GM08714 (cell line): ENCODE results near the gene UBE2G2.

ENCODE experiments used
- H3K4me3 ChIP-seq: fragments of 200-500 bp; sonication (Bioruptor generic); 2 replicates; pipeline ENCODE4 v1.5.1; 2014; ENCODE audit warnings: mild to moderate bottlenecking, low read length, inconsistent platforms
- ZNF274 ChIP-seq: IDR thresholded peaks from 2 replicates; pipeline ENCODE4 v1.6.1; 2012; ENCODE audit warnings: mild to moderate bottlenecking, low read depth, low read length

The UBE2G2 gene

DNA sequence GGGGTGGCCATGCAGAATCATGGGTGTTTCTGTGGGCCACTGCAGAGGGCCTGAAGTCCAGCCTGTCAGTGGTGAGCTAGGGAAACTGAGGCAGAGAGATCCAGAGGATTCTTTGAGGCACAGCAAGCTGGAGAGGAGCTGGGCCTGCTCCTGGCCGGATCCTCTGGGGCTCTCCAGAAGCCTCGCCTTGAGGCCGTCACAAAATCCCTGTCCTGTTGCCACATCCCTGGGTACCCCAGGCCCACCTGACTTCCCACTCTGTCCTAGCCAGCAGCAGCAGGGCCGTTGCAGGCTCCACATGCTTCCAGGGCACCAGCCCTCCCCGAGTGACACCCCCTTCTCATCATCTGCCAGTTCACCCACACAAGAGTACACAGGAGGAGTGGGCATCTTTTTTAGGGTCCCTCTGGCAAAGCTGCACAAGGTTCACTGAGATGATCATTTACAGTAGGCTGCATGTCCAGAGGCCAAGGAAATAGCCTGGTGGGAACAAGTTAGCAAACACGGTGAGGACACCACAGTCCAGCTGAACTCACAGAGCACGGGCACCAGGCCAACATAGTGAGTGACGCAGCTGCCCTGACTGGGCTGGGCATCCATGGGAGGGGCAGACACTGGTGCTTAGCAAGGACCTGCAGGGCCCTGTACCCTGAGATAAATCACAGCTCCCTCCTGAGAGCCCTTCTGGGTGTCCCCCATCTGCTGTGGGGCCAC is 65.2 kb downstream of the UBE2G2 start:
- TF ChIP-seq ZNF274 = no peak
- no peak overlapping the region for H3K4me3 ChIP-seq

DNA sequence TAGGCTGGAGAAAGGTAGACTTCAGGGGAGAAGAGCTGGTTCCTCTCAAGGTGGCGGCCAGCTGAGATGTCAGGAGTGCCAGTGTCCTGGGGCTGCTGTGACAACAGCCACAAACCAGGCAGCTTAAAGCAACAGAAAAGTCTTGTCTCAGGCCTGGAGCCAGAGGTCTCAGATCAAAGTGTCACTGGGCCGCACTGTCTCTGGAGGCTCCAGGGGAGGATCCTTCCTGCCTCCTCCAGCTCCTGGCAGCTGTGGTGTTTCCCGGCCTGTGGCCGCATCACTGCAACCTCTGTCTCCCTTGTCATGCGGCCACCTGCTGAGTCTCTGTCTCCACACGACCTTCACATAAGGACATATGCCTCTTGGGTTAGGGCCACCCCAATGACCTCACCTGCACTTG is 65.8 kb downstream of the UBE2G2 start:
- TF ChIP-seq ZNF274 = no peak
- no peak overlapping the region for H3K4me3 ChIP-seq

DNA sequence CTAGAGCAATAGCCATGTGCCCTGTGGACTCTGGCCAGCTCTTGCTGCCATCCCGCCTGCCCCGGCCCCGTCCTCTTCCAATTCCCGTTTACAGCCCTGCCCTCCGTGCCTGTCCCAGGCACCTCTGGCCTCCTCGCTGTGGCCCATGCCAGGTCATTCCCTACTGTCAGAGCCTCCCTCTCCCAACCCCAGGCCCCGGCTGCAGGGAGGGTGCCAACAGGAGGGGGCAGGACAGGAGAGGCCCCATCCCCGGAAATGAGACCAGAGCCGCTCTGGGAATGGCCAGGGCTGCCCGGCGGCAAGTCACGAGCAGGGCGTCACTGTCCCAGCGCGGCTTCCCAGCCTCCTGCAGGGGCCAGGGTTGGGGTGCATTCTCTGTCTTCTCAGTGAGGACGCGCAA is 66.8 kb downstream of the UBE2G2 start:
- TF ChIP-seq ZNF274 = no peak
- no peak overlapping the region for H3K4me3 ChIP-seq

DNA sequence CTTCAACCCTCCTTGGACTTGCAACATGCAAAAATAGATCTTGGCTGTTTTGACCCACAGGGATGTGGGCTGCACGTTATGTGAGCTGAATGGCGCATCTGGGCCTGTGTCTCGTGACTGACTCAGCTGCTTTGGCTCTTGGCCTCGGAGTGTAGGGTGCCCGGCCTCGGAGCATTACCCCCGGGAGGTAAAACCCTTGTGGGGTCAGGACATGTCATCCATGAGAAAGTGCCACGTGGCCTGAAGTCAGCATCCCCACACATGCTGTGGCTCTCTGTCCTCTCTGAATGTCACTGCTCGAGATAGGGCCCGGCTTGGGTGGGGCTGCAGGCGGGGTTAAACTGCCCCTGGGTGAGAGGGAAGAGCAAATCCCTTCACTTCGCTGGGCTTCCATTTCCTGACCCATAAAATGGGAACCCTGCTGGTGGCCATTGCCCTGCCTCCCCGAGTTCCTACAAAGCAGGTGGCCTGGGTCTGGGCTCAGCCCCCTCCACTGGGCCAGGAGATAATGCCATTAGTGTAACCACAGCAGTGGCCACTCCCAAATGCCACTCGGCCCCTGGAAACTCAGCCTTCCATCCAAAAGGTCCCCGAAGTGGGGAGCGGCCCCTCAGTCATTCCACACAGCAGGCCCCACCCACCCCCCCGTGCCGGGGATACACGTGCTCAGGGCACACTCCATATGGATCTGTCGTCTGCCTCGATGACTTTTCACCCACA is 67.4 kb downstream of the UBE2G2 start:
- no peak overlapping the region for H3K4me3 ChIP-seq
- no peak for TF ChIP-seq ZNF274

DNA sequence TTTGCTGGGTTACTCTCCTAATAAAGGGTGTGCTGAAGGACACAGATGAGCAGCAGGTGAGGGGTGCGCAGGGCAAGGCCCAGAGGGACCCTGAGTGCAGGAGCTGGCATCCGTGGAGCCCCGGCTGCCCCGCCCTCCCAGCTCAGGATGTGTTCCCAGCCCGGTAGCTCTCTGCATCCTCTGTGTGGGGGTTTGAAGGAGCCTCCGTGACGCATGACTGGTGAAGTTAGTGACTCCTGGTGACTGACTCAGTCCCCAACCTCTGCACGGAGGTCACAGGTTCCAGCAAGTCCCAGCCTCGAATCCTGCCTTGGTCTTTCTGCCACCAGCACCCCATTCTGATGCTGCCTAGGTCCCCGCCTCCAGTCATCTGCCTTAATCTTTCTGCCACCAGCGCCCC is 68.7 kb downstream of the UBE2G2 start:
- no peak for TF ChIP-seq ZNF274
- no peak overlapping the region for H3K4me3 ChIP-seq

DNA sequence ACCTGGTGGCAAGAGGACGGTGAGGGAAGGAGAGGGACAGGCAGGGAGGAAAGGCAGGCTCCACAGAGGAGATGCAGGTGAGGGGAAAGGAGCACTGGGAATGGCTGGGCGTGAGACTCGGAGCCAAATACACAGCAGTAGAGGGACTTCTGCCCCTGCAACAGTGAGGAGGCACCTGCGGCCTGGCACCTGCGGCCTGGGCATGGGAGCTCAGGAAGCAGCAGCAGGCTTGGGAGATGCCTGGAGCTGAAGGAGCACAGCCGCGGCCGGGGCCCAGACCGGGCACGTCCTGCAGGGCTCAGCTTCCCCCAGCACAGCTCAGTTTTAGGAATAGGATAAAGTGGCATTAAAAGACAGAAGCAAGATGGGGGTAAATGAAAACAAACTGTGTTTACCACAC is 69.4 kb downstream of the UBE2G2 start:
- no peak for TF ChIP-seq ZNF274
- H3K4me3 ChIP-seq = no peak overlapping the region

DNA sequence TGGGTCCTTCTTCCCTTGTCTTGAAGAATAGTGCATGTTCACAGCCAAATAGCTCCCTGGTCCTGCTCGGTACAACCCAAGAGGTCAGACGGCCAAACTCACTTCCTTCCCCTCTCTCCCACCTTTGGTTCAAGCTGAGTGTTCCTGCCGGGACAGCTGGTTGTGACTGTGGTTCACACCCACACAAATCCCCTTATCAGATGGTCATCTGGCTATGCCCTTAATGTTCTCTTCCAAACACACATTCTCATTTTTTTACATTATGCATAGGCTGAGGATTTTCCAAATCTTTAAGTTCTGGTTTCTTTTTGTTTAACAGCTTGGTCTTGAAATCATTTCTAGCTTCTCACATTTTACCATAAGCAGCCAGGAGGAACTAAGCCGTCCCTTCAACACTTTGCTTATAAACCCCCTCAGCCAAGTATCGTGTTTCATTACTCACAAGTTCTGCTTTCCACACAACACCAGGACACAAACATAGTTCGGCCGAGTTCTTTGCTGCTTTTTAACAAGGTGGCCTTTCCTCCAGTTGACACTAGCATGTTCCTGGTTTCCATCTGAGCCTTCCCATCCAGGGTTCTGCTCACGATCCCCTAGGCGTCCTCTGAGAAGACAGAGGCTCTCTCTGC is 70.6 kb downstream of the UBE2G2 start:
- H3K4me3 ChIP-seq = no peak overlapping the region
- no peak for TF ChIP-seq ZNF274

DNA sequence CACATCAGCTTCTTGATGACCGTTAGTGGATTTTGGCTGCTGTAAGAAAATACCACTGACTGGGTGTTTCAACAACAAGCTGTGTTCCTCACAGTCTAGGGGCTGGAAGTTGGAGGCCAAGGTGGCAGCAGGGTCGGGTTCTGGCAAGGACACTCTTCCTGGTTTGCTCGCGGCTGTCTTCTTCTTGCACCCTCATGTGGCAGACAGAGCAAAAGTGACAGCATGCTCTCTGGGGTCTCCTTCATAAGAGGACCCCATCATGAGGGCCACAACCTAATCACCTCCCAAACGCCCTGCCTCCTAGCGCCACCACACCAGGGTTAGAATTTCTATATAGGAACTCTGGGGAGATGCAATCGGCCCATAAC is 71.6 kb downstream of the UBE2G2 start:
- no peak overlapping the region for H3K4me3 ChIP-seq
- TF ChIP-seq ZNF274 = no peak

DNA sequence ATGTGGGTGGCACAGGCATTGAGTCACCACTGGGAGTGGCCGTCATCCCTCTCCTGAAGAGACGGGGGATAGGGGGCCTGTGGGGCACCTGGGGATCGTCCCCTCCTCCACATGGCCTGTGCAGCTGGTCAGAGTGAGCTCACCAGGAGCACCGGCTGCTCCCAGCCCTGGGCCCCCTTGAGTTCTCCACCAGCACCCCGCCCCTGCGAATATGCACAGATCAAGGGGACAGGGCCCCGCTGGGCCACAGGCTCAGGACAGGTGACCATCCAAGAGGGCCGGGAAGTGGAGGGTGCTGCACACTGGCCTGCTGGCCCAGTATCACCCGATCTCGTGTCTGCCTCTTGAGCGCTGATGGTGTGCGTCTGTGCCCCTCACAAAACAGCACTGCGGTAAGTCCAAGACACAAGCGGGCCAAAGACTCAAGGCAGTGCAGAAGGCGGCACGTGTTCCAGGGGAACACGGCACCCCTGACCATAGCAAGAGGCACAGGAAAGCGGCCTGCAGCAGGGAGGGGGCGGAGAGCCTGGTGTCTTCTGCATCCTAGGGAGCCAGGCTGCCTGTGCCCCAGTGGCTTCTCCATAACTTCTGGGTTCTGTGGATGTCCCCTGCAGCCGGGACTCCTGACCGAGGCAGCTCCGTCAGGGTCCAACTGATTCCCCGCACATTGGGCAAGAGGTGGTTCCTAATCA is 72.1 kb downstream of the UBE2G2 start:
- H3K4me3 ChIP-seq = no peak overlapping the region
- no peak for TF ChIP-seq ZNF274

DNA sequence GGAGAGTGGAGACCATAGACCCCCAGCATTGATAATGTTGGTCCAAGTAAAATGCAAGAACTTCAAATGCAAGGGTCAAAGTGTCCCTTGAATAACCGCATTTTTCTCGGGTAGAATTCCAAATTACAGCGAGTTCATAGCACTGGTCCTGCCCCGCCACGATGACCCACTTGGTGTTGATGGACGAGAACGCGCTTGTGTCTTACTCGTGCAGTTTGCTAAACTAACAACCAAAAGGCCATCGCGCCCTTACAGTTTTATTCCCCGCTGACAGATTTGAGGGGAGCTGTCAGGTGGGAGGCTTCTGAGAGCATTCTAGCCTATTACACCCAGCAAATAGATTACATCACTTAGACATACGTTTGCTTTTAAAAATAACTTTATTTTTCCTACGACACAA is 72.9 kb downstream of the UBE2G2 start:
- TF ChIP-seq ZNF274 = no peak
- no peak overlapping the region for H3K4me3 ChIP-seq

DNA sequence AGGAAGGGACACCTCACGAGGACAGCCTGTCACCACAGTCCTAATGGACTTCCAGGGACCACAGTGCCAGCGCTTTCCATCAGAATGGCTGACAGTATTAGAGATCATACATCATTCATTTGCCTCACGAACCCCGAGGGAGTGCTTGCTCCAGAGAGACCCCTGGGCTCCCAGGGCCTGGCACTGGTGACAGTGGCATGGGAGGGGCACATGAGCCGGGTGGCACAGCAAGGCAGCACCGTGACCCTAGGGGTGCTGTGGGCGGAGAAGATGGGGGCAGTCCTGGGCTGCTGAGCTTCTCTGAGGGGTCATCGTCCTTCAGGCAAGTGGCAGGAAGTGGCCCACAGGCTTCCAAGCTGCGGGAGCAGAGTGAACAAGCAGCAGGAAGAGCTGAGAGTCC is 73.9 kb downstream of the UBE2G2 start:
- TF ChIP-seq ZNF274 = no peak
- H3K4me3 ChIP-seq = no peak overlapping the region

DNA sequence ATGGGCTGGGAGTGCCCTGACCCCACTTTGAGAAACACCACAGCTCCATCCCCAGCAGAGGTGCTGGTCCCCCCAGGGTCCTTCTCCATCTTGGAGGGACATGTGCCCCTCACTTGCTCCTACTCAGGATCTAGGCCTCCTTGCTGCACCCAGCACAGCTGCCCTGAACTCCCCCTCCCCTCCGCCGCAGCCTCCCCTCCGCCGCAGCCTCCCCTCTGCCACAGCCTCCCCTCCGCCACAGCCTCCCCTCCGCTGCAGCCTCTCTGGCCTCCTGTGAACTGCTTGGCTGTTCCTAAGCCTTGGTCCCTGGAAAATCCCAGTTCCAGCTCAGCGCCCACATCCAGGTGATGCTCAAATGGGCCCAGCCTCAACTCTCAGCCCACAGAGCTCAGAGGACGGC is 74.3 kb downstream of the UBE2G2 start:
- TF ChIP-seq ZNF274 = no peak
- no peak overlapping the region for H3K4me3 ChIP-seq

DNA sequence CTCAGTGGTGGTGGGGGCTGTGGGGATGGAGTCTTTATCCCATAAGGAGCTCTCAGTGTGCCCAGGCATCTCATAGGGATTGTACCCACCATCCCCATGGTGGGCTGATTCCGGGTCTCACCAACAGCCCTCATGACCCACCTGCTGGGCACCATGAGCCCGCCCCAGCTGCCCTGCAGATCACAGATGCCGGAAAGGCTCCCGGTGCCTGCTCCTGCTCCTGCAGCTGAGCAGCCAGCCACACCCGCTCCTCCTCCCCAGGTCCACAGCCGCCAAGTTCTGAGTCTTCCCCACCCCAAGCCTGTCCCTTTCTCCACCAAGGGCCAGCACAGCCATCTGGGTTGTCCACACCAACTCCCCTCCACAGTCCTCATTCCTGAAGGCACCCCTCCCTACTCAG is 74.8 kb downstream of the UBE2G2 start:
- no peak for TF ChIP-seq ZNF274
- H3K4me3 ChIP-seq = no peak overlapping the region

DNA sequence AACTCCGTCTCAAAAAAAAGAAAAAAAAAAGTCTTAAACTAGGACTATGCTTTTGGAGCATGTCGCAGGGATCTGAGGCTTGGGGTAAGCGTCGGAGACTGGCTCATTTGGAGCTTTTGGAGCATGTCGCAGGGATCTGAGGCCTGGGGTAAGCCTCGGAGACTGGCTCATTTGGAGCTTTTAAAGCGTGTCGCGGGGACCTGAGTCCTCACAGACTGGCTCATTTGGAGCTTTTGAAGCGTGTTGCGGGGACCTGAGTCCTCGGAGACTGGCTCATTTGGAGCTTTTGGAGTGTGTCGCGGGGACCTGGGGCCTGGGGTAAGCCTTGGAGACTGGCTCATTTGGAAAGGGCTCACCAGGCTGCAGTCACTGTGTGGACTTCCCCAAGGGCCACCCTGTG is 76.7 kb downstream of the UBE2G2 start:
- no peak overlapping the region for H3K4me3 ChIP-seq
- no peak for TF ChIP-seq ZNF274

DNA sequence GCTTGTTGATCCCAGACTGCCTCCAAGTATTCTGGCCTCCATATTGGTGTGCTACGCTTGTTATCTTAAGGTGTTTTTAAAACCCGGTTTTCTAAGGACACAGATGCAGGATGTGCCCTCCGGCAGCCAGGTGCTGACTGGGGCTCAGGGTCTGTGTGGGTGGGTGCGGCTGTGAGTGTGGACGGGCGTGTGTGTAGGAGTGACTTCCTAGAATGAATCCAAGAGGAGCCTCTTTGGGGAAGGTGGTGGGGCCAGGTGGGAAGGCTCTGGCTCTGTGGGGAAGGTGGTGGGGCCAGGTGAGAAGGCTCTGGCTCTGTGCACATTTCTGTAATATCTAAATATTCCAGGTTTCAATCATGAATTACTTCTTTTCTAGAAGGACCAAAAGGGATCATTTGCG is 77.4 kb downstream of the UBE2G2 start:
- no peak overlapping the region for H3K4me3 ChIP-seq
- TF ChIP-seq ZNF274 = no peak
